GM10266 (cell line): ENCODE results near the gene PLA2R1.

Source experiments
- DNase-seq: peaks from one replicate; pipeline ENCODE4 v3.0.0; 2012; ENCODE audit errors: extremely low spot score
- TF ChIP-seq, protein P1 (sequence below): IDR thresholded peaks from 2 replicates; pipeline ENCODE4 v1.5.1; 2012; ENCODE audit warnings: mild to moderate bottlenecking, low read depth; ENCODE audit not compliant: control insufficient read depth, insufficient read depth; ENCODE audit errors: missing control alignments

The PLA2R1 gene

DNA sequence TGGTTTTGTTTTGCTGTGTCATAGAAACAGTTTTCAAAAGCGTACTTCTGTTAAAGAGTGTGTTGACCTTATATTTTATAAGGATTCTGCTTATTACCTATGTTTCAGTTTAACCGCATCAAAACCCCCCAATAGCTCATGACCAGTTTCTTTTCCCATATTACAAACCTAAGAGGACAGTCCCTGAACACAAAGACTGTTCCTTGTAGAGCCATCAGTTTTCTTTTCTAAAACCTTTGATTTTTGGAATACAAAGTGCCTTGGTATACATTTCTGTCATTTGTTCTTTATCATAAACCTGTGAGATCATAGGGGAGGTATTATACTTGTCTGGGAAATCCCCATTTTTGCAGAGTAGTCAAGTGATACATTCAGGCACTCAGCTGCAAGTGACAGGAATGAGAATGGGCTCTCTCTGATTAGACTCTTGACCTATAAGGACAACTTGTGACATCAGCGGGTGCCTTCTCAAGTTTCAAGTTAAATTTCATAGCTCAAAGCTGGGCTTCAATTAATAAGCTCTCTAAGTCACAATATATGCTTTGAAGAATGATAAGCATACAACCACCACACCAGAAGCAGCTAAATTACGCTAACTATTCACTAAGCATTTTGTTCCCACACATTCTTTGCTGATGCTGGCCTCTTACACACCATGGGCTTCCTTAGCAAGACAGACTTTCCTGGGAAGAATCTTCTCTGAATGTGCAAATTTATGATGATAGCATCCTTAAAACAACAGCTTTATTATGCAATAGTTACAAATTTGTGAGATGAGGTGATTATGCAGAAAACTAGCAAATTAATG, 167.0 kb downstream of the PLA2R1 start:
- DNase-seq: peak; percentile 57
- TF ChIP-seq, protein P1, sequence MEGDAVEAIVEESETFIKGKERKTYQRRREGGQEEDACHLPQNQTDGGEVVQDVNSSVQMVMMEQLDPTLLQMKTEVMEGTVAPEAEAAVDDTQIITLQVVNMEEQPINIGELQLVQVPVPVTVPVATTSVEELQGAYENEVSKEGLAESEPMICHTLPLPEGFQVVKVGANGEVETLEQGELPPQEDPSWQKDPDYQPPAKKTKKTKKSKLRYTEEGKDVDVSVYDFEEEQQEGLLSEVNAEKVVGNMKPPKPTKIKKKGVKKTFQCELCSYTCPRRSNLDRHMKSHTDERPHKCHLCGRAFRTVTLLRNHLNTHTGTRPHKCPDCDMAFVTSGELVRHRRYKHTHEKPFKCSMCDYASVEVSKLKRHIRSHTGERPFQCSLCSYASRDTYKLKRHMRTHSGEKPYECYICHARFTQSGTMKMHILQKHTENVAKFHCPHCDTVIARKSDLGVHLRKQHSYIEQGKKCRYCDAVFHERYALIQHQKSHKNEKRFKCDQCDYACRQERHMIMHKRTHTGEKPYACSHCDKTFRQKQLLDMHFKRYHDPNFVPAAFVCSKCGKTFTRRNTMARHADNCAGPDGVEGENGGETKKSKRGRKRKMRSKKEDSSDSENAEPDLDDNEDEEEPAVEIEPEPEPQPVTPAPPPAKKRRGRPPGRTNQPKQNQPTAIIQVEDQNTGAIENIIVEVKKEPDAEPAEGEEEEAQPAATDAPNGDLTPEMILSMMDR: no peak

DNA sequence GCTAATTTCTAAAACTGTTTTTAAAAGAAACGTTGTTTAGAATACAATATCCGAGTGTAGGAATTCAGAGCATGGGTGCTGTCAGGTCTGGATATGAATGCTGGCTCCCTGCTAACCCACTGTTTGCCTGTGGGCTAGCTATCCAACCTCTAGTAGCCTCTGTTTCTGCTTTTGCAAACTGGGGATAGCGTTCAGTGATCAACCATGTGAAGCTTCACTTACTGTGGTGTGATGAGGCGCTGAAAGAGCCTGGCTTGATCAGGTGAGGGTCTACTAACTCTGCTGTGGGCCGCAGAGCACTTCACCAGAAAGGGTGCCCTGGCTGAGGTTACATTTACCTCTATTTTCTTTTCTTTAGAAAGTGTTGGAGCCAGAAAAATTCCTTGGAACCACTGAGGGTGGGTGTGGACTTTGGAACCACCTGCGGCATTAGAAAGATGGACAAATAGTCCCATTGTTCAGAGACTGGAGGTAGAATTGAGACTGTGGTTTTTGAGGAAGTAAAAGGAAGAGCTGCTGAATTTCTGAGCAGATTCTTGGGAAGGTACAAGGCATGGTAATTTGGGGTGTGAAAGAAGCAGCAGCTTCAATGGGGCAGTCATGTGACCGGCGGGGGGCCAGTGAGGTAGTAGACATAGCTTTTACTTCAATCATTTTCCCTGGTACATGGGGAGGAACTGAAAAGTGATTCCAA, 168.1 kb downstream of the PLA2R1 start:
- DNase-seq: no peak
- TF ChIP-seq, protein P1: no peak

- TF ChIP-seq, protein P1: no peak
- DNase-seq: no peak
Observed at GRCh38 chr2:159892990-159893810, 169.2 kb downstream of the PLA2R1 start.

- no peak for DNase-seq
- TF ChIP-seq, protein P1: no peak
Observed at GRCh38 chr2:159891917-159892730, 170.3 kb downstream of the PLA2R1 start.

GRCh38 chr2:159891267-159891588, 171.2 kb downstream of the PLA2R1 start:
- TF ChIP-seq, protein P1: no peak
- DNase-seq: no peak

DNA sequence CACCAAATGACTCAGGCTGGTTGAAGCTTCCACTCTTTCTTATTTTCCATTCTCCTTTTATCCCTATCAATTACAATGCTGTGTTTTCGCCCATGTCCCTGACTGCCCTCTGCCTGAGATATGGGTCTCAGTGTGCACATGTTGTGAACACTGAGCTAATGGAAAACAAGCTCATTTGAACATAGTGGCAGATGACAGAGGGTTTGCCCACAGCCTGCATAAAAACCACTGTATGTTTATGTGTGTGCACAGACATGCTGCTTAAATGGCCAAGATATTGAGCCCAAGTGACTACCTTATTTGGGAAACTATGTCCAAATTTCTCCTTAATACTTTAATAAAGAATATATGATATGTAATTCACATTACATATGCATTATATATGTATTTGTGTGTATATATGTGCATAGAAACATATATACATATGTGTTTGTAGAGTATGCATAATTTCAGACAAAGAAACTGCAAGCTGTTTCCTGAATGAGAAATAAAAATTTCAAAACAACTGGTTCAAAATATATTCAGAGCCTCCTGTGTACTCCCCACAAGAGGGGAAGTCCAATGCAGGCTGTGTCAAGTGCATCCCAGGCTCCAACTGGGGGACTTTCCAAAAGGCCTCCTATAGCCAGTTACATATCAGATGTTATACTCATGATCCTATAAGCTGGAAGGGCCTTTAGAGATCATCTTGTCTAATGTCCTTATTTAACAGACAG, 171.7 kb downstream of the PLA2R1 start:
- no peak for DNase-seq
- TF ChIP-seq, protein P1: no peak
